Body of pancreas (tissue), 4 donors: Measurements from ENCODE around the gene MAD1L1.

Source experiments
- POLR2A ChIP-seq, 3 donors: fragments of 450-650 bp; IDR thresholded peaks; one replicate each; pipeline ENCODE4 v1.6.1; 2016; ENCODE audit warnings: antibody characterized with exemption in 3 of 3, mild to moderate bottlenecking in 2 of 3
- TF ChIP-seq, protein P1 (sequence below), 7 experiments: fragments of 450-650 bp in 4 of 7; fragments of 200-600 bp in 3 of 7; sonication (generic) in 3 of 7; IDR thresholded peaks; one replicate each; pipeline ENCODE4 v1.5.1; 2016 to 2019; ENCODE audit warnings: antibody characterized with exemption in 7 of 7

DNA sequence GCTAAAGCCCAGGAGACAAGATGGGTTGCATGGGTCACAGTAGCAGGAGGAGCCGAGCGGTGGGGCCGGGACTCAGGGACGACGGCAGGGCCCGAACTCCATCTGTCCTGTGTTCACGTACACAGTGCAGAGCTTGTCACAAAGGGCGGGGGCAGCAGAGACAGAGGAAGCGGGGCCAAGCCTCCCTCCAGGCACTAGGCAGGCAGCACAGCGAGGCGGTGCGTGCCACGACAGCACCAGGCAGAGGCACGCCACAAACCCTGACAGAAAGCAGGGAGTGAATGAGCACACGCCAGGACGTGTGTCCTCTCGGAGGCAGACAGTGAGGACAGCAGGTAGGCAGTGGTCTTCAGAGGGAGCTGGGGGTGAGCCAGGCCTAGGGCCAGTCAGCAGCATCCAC lies 177.8 kb downstream of the MAD1L1 start:
- TF ChIP-seq, protein P1, sequence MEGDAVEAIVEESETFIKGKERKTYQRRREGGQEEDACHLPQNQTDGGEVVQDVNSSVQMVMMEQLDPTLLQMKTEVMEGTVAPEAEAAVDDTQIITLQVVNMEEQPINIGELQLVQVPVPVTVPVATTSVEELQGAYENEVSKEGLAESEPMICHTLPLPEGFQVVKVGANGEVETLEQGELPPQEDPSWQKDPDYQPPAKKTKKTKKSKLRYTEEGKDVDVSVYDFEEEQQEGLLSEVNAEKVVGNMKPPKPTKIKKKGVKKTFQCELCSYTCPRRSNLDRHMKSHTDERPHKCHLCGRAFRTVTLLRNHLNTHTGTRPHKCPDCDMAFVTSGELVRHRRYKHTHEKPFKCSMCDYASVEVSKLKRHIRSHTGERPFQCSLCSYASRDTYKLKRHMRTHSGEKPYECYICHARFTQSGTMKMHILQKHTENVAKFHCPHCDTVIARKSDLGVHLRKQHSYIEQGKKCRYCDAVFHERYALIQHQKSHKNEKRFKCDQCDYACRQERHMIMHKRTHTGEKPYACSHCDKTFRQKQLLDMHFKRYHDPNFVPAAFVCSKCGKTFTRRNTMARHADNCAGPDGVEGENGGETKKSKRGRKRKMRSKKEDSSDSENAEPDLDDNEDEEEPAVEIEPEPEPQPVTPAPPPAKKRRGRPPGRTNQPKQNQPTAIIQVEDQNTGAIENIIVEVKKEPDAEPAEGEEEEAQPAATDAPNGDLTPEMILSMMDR (IDR thresholded peaks at IDR 0.05): no peak
- no peak for TF ChIP-seq POLR2A (IDR thresholded peaks at IDR 0.05)
